Brain microvascular endothelial cell (primary cell): ENCODE results near the gene EPHA4.

Experiments
- DNase-seq: peaks from one replicate; pipeline ENCODE4 v3.0.0-alpha.2; 2020
- H3K27ac ChIP-seq: fragments of 250-450 bp; sonication (Bioruptor Pico); 2 replicates; pipeline ENCODE4 v1.5.1; 2020; ENCODE audit warnings: mild to moderate bottlenecking, moderate library complexity
- H3K27me3 ChIP-seq: fragments of 250-450 bp; sonication (Bioruptor Pico); replicated peaks from 2 replicates; pipeline ENCODE4 v1.5.1; 2020; ENCODE audit warnings: mild to moderate bottlenecking
- H3K36me3 ChIP-seq: fragments of 250-450 bp; sonication (Bioruptor Pico); replicated peaks from 2 replicates; pipeline ENCODE4 v1.5.1; 2020; ENCODE audit warnings: mild to moderate bottlenecking
- H3K4me3 ChIP-seq: 2 replicates; pipeline ENCODE4 v1.5.1; 2011; ENCODE audit warnings: low read depth, mild to moderate bottlenecking, control low read depth, low read length, moderate library complexity
- CTCF ChIP-seq: IDR thresholded peaks from 2 replicates; pipeline ENCODE4 v1.5.1; 2011; ENCODE audit warnings: low read depth, mild to moderate bottlenecking, moderate library complexity, low read length, control low read depth, inconsistent platforms; ENCODE audit errors: missing control alignments
- in situ Hi-C: cut with HindIII; loops from 2 replicates; pipeline ENCODE4 v1.10.0; 2017; ENCODE audit warnings: low sequenced_read_pairs, low pct_ligation_motif_present

EPHA4 gene

GRCh38 chr2:221524158-221524557 is 47.9 kb downstream of the EPHA4 start:
- Histone ChIP-seq H3K27me3 (no peaks in the 10 kb centered on the region), H3K4me3 (no peak overlapping the region), H3K36me3 (no peaks in the 10 kb centered on the region), H3K27ac (no peak overlapping the region)
- in situ Hi-C loops: no loop called here
- DNase-seq: no peak
- no peak for TF ChIP-seq CTCF

GRCh38 chr2:221521233-221521845 is 50.8 kb downstream of the EPHA4 start:
- in situ Hi-C loops: no loop called here
- no peaks in the 10 kb centered on the region for H3K36me3 ChIP-seq
- no peak for TF ChIP-seq CTCF
- no peak overlapping the region for H3K27ac ChIP-seq
- no peak overlapping the region for H3K4me3 ChIP-seq
- H3K27me3 ChIP-seq: no peaks in the 10 kb centered on the region
- DNase-seq: no peak

- no peak for TF ChIP-seq CTCF
- Histone ChIP-seq H3K27me3 (no peaks in the 10 kb centered on the region), H3K27ac (no peak overlapping the region), H3K4me3 (no peak overlapping the region), H3K36me3 (no peaks in the 10 kb centered on the region)
- DNase-seq: no peak
- in situ Hi-C loops: no loop called here
These were observed 53.0 kb downstream of the EPHA4 start for GRCh38 chr2:221518935-221519625.

GRCh38 chr2:221518201-221518934 is 53.7 kb downstream of the EPHA4 start:
- Histone ChIP-seq H3K36me3 (no peaks in the 10 kb centered on the region), H3K27ac (no peak overlapping the region), H3K4me3 (no peak overlapping the region), H3K27me3 (no peaks in the 10 kb centered on the region)
- in situ Hi-C loops: no loop called here
- no peak for DNase-seq
- TF ChIP-seq CTCF: no peak

GRCh38 chr2:221517696-221518151 is 54.4 kb downstream of the EPHA4 start:
- Histone ChIP-seq H3K4me3 (no peak overlapping the region), H3K36me3 (no peaks in the 10 kb centered on the region), H3K27me3 (no peaks in the 10 kb centered on the region), H3K27ac (no peak overlapping the region)
- TF ChIP-seq CTCF: no peak
- DNase-seq: peak; percentile 47
- in situ Hi-C loops: no loop called here
